GM23338 (cell line): ENCODE measurements around the gene KCNB1.

Source experiments
- CREB1 ChIP-seq: fragments of 250-450 bp; sonication (Bioruptor Pico); IDR thresholded peaks from 2 replicates; pipeline ENCODE4 v1.5.0; 2020; ENCODE audit warnings: low read depth, mild to moderate bottlenecking, moderate library complexity
- EZH2 ChIP-seq: fragments of 200-600 bp; sonication (generic); IDR thresholded peaks from one replicate; pipeline ENCODE4 v1.8.0; 2017; ENCODE audit warnings: antibody characterized with exemption, mild to moderate bottlenecking, low read depth; ENCODE audit not compliant: unreplicated experiment
- EZH2phosphoT487 ChIP-seq: fragments of 200-600 bp; sonication (generic); IDR thresholded peaks from one replicate; pipeline ENCODE4 v1.8.1; 2018; ENCODE audit warnings: antibody characterized with exemption; ENCODE audit not compliant: unreplicated experiment
- JUNB ChIP-seq: IDR thresholded peaks from one replicate; pipeline ENCODE4 v1.6.1; 2016; ENCODE audit warnings: antibody characterized with exemption; ENCODE audit not compliant: unreplicated experiment
- POLR2AphosphoS5 ChIP-seq: IDR thresholded peaks from 2 replicates; pipeline ENCODE4 v1.6.1; 2016; ENCODE audit warnings: antibody characterized with exemption, low read depth
- STAT1 ChIP-seq: IDR thresholded peaks from one replicate; pipeline ENCODE4 v1.6.1; 2016; ENCODE audit warnings: antibody characterized with exemption; ENCODE audit not compliant: unreplicated experiment
- TF ChIP-seq, protein P1 (sequence below), 2 experiments: fragments of 200-600 bp in 1 of 2; sonication (generic) in 1 of 2; conservative IDR thresholded peaks; 2 replicates each; pipeline versions ENCODE4 v1.5.1 to v1.6.1; 2016 to 2017; ENCODE audit warnings: antibody characterized with exemption in 2 of 2, low read depth in 2 of 2, mild to moderate bottlenecking in 2 of 2, moderate library complexity in 1 of 2
- TF ChIP-seq, protein P2 (sequence below): IDR thresholded peaks from one replicate; pipeline ENCODE4 v1.6.1; 2018; ENCODE audit warnings: antibody characterized with exemption; ENCODE audit not compliant: unreplicated experiment

DNA sequence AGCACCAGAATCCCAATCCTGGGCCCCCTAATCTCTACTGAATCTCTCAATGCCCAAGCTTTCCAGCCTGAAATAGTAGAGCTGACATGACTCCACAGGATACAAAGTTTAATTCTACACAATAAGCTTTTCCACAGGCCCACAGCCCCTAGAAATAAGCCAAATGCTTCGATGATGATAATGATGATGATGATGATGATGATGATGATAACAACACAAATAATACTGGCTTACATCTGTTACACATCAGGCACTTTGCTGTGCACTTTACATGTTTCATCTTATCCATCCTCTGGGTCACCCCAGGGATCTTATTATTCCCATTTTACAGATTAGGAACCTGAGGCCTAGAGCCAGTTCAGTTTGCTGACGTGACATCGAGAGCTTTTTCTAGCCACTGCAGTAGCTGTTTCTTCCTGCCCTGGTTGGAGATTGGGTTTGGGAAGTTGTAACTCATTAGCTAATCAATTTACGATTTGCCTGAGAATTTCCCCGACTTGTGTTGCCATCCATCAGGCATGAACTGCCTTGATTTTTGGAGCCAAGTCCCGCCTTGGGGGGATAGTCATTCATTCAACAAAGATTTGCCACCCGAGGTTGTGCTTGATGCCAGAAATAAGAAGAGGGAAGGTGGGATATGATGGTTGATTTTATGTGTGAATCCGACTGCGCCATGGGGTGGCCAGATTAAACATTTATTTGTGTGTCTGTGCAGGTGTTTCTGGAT lies 20.4 kb downstream of the KCNB1 start:
- TF ChIP-seq, protein P1, sequence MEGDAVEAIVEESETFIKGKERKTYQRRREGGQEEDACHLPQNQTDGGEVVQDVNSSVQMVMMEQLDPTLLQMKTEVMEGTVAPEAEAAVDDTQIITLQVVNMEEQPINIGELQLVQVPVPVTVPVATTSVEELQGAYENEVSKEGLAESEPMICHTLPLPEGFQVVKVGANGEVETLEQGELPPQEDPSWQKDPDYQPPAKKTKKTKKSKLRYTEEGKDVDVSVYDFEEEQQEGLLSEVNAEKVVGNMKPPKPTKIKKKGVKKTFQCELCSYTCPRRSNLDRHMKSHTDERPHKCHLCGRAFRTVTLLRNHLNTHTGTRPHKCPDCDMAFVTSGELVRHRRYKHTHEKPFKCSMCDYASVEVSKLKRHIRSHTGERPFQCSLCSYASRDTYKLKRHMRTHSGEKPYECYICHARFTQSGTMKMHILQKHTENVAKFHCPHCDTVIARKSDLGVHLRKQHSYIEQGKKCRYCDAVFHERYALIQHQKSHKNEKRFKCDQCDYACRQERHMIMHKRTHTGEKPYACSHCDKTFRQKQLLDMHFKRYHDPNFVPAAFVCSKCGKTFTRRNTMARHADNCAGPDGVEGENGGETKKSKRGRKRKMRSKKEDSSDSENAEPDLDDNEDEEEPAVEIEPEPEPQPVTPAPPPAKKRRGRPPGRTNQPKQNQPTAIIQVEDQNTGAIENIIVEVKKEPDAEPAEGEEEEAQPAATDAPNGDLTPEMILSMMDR (conservative IDR thresholded peaks at IDR 0.05; ENCODE audit: low read depth in 2 of 2), result no peak
- no peak for TF ChIP-seq CREB1 (CRISPR knock-in tag)
- no peak for TF ChIP-seq EZH2phosphoT487
- no peak for TF ChIP-seq POLR2AphosphoS5
- no peak for TF ChIP-seq STAT1
- TF ChIP-seq EZH2, result no peak
- TF ChIP-seq JUNB, result no peak
- TF ChIP-seq, protein P2, sequence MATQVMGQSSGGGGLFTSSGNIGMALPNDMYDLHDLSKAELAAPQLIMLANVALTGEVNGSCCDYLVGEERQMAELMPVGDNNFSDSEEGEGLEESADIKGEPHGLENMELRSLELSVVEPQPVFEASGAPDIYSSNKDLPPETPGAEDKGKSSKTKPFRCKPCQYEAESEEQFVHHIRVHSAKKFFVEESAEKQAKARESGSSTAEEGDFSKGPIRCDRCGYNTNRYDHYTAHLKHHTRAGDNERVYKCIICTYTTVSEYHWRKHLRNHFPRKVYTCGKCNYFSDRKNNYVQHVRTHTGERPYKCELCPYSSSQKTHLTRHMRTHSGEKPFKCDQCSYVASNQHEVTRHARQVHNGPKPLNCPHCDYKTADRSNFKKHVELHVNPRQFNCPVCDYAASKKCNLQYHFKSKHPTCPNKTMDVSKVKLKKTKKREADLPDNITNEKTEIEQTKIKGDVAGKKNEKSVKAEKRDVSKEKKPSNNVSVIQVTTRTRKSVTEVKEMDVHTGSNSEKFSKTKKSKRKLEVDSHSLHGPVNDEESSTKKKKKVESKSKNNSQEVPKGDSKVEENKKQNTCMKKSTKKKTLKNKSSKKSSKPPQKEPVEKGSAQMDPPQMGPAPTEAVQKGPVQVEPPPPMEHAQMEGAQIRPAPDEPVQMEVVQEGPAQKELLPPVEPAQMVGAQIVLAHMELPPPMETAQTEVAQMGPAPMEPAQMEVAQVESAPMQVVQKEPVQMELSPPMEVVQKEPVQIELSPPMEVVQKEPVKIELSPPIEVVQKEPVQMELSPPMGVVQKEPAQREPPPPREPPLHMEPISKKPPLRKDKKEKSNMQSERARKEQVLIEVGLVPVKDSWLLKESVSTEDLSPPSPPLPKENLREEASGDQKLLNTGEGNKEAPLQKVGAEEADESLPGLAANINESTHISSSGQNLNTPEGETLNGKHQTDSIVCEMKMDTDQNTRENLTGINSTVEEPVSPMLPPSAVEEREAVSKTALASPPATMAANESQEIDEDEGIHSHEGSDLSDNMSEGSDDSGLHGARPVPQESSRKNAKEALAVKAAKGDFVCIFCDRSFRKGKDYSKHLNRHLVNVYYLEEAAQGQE, result no peak
